CD4-positive, alpha-beta T cell treated with Interleukin-1 beta for 1 hour (primary cell): Measurements from ENCODE around the gene MACO1.
"Not testable (repeated sequence)": the region's sequence is repeated elsewhere in the genome, so short reads cannot be mapped to it uniquely, and the experiment has no call there.

ENCODE experiments used
- DNase-seq, 2 donors: peaks; one replicate each; pipeline ENCODE4 v3.0.0-alpha.2; 2020 to 2022

MACO1 gene

DNA sequence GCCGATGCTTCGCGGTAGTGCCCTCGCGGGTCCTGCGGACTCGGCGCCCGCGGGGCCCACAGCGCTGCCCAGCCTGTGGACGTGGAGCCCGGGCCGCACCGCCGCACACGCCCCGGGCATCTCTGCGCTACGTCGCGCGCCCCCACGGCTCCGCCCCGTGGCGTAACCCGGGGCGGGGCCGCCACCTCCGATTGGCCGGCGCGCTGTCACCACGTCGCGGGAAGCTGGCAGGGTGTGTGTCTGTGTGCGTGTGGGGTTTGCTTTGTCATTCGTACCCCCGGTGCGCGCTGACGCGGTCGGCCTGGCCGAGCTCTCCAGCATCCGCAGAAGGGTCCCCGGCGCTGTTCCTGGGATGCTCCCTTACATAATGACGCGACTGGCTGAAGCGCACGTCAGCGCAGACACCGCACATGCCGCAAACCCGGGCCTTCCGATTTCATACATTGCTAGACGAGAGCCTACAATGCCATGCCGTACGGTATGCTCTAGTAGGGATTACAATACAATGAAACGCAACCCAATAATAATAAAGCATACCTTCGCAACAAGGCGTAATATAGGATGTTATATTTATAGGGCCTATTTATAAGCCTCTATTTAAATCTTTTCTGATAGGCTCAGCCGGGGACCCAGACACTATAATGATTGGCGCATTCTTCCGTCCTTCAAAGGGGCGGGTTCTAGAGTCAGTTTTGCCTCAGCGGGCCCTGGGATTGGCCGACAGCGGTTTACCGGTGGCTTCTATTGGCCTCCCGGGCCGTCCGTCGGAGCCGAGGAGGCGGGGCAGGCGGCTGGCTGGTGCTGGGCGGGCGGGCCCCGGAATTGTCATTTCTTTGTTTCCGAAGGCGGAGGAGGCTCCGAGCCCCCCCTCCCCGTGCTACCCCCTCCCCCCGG is at the start of gene MACO1:
Gene MACO1 (plus strand): TSS at position 825 of the 894 bp plus-strand sequence. CDS start 202 bp downstream, outside the sequence.
- DNase-seq, result peak; percentile 95 to 98

- DNase-seq, result not testable (repeated sequence)
These were observed 48.2 kb upstream of the MACO1 start for GRCh38 chr1:25382543-25382942.

- peak in 1 of 2 donors; percentile 12 for DNase-seq
These were observed 47.6 kb upstream of the MACO1 start for GRCh38 chr1:25383090-25383489.

- not testable (repeated sequence) for DNase-seq
These were observed 46.8 kb upstream of the MACO1 start for GRCh38 chr1:25383875-25384274.

DNA sequence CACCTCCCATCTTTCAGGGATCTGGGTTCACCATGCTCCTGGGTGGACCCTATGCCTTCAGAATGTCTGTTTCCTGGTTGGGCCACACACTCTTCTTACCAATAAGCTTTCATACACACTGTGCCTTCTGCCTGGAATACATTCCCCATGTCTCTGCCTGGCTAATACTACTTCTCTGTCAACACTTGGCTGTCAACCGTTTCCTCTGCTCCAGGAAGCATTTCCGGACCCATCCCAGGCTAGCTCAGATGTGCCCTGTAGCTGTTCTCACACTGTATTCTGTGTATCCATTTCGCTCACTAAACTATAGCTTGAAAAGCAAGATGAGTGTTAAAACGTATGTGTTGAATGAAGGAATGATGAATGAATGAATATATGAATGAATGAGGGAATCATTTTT is 43.6 kb upstream of the MACO1 start:
- DNase-seq, result not testable (repeated sequence)

DNA sequence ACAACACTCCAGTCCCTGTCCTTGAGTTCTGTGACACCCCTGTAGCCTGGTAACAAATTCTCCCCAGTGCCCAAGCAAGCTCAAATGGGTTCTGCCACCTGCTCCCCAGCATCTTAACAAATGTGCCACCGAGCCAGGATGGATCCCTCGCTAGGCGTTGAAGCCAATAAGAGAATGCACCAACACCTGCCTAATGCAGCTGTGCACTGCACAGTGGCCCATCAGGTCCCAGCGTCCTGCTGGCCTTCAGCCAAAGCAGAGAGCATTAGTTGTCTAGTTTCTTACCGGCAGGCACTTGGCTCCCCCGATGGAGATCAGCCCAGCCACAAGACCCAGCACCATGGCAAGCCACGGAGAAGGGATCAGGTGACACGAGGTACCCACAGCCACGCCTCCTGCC is 42.0 kb upstream of the MACO1 start:
- not testable (repeated sequence) for DNase-seq

- DNase-seq, result not testable (repeated sequence)
These were observed 41.0 kb upstream of the MACO1 start for GRCh38 chr1:25389721-25390120.

- no peak for DNase-seq
These were observed 37.9 kb upstream of the MACO1 start for GRCh38 chr1:25392841-25393240.

GRCh38 chr1:25397549-25397948 is 33.1 kb upstream of the MACO1 start:
- not testable (repeated sequence) for DNase-seq

DNA sequence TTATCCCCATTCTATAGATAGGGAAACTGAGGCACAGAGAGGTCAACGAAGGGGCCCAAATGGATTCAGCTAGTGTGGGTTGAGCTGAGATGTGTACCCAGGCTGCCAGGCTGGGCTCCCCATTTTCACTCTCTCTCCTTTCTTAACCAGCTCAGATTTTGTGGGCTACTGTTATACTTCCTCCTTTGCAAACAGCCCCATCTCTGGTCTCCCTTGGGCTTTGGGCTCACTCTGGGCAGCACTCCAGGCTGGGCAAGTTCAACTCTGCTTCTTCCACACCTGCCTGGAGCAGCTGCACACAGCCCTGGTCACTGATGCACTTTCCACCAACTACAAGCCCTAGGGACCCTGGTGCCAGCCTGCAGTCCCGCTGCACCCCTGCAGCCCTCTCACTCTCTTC is 32.6 kb upstream of the MACO1 start:
- not testable (repeated sequence) for DNase-seq

- DNase-seq, result peak; percentile 9 to 17
These were observed 27.5 kb upstream of the MACO1 start for GRCh38 chr1:25402947-25403803.

- not testable (repeated sequence) for DNase-seq
These were observed 24.9 kb upstream of the MACO1 start for GRCh38 chr1:25405731-25406305.

DNA sequence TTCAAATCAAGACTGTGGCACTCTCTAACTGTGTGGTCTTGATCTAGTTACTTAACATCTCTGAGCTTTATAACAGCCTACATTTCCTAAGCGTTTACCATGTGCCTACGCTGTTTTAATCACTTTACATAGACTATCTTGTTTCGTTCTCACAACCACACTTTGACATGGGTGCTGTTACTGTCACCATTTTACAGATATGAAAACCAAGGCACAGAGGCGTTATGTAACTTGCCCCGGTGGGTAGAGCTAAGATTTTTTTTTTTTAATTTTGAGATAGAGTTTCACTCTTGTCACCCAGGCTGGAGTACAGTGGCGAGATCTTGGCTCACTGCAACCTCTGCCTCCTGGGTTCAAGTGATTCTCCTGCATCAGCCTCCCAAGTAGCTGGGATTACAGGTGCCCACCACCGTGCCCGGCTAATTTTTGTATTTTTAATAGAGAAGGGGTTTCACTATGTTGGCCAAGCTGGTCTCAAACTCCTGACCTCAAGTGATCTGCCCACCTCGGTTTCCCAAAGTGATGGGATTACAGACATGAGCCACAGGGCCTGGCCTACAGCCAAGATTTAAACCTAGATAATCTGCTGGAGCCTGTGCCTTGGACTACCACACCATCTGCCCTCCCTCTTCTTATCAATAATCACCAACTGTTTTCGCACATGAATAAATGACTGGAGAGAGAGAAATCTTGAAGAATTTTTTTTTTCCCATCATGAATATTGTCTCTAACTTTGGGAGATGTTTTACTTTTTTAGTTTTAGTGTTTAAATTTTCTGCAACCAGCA is 20.9 kb upstream of the MACO1 start:
- DNase-seq, result not testable (repeated sequence)

GRCh38 chr1:25412872-25413623 is 17.6 kb upstream of the MACO1 start:
- DNase-seq, result not testable (repeated sequence)

- DNase-seq, result not testable (repeated sequence)
These were observed 16.5 kb upstream of the MACO1 start for GRCh38 chr1:25414157-25414556.

DNA sequence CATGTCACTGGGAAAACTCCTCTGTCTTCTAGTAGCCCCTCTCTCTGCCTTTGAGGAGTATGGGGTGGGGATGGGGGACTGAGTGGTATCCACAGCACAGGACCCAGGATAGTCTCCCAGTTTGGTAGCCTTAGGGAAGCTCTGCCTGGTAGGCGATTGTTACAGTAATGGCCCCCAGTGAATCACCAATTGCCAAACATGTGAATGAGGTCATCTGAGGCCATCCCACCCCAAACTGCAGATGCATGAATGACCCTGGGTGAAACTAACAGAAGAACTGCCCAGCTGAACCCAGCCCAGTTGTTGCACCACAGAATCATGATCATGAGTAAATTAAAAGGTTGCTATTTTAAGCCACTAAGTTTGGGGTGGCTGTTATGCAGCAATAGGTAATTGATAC is 16.1 kb upstream of the MACO1 start:
- not testable (repeated sequence) for DNase-seq

- not testable (repeated sequence) for DNase-seq
These were observed 13.4 kb upstream of the MACO1 start for GRCh38 chr1:25417280-25417679.

DNA sequence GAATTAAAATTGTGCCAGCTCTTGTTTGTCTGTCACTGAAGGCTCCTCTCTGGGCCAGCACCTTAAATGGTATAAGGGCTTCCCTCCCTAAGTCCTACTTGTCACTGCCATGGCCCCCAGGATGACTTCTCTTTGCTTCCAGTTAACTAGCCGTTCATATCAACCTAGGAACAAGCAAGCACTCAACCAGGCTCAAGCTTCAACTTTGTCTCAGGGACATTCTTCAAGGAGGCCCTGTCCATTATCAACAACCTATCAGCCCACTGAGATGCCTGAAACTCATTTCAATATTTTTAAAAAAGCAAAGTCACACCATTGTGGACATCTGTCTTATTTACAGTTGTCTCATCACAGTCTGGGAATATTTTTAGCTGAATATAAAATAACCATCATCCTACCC is 11.4 kb upstream of the MACO1 start:
- not testable (repeated sequence) for DNase-seq

- DNase-seq, result not testable (repeated sequence)
These were observed 10.0 kb upstream of the MACO1 start, which contains the start of gene RHCE for GRCh38 chr1:25420715-25421114. TSS of gene RHCE (minus strand) at chr1:25420825. CDS start at chr1:25420786, 39 bp downstream.

DNA sequence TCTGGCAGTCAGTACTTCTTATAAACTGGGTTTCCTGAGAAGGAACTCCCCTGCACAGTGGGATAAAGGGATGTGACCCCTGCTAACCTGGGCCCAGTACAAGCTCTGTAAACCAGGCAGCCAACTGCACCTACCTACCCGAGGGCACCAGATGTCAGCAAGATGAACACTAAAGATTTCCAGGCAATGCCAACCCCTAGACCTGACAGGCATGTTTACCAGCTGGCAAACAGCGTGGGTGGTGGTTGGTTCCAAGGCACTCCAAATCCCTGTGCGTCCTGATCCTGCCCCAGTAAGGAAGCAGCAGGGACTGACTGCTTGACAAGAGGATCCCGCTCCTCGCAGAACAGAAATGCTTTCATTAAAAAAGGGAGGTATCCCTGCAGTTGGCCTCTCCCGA is 7.5 kb upstream of the MACO1 start:
- DNase-seq, result not testable (repeated sequence)
